Coronary artery (tissue), 2 donors: ENCODE measurements around the gene GAP43.

ENCODE experiments used
- DNase-seq: peaks from one replicate; pipeline ENCODE4 v3.0.0-alpha.2; 2017; ENCODE audit warnings: low spot score
- H3K27ac ChIP-seq, 2 donors: fragments of 200-600 bp; sonication (generic); one replicate each; pipeline ENCODE4 v1.5.1; 2016 to 2019
- H3K4me3 ChIP-seq: fragments of 200-600 bp; sonication (generic); 2 replicates; pipeline ENCODE4 v1.5.1; 2016; ENCODE audit warnings: mild to moderate bottlenecking, moderate library complexity
- TF ChIP-seq, protein P1 (sequence below): fragments of 200-600 bp; sonication (generic); IDR thresholded peaks from one replicate; pipeline ENCODE4 v1.5.1; 2019; ENCODE audit warnings: antibody characterized with exemption

The GAP43 gene

GRCh38 chr3:115627180-115628074, 4.1 kb downstream of the GAP43 start:
- no peak overlapping the region for H3K27ac ChIP-seq
- no peak for DNase-seq
- no peak overlapping the region for H3K4me3 ChIP-seq
- TF ChIP-seq, protein P1, sequence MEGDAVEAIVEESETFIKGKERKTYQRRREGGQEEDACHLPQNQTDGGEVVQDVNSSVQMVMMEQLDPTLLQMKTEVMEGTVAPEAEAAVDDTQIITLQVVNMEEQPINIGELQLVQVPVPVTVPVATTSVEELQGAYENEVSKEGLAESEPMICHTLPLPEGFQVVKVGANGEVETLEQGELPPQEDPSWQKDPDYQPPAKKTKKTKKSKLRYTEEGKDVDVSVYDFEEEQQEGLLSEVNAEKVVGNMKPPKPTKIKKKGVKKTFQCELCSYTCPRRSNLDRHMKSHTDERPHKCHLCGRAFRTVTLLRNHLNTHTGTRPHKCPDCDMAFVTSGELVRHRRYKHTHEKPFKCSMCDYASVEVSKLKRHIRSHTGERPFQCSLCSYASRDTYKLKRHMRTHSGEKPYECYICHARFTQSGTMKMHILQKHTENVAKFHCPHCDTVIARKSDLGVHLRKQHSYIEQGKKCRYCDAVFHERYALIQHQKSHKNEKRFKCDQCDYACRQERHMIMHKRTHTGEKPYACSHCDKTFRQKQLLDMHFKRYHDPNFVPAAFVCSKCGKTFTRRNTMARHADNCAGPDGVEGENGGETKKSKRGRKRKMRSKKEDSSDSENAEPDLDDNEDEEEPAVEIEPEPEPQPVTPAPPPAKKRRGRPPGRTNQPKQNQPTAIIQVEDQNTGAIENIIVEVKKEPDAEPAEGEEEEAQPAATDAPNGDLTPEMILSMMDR: no peak

GRCh38 chr3:115628075-115628412, 4.7 kb downstream of the GAP43 start:
- DNase-seq: no peak
- TF ChIP-seq, protein P1: no peak
- H3K4me3 ChIP-seq: no peak overlapping the region
- no peak overlapping the region for H3K27ac ChIP-seq

DNA sequence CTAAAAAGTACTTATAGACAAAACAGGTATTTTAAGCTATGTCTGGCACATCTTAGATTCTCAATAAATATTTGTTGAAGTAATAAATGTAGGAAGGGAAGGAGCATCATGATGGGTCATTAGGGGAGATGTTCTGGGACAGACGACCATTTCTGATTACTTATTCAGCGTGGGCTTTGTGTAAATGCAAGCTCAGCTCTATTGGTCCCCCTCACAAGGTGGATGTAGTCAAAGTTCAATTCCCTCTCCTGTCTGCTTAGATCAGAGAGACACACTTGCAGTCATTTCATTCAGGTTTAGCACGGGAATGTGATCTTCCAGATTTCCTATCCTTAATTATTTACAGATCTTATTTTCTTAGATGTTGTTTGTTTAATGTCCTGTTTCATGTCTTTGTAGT, 7.5 kb downstream of the GAP43 start:
- Histone ChIP-seq H3K4me3 (no peak overlapping the region), H3K27ac (no peak overlapping the region)
- DNase-seq: no peak
- TF ChIP-seq, protein P1: no peak

DNA sequence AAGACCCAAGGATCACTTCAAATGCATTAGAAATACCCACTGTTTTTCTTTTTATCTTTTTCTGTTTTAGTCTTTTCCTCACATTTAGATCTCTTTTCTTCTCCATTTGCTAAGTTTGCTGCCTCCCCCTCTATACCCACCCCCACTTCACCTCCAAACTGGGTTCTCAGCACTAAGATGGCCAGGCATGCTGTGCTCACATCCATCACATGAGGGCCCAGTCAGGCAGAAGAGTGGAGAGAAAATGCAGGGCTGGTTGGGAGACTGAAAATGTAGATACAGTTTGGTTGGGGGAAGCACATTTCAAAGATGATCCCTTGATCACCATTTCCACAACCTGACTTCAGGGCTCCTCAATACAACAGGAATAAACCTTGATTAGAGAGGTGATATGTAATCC, 8.7 kb downstream of the GAP43 start:
- no peak for DNase-seq
- Histone ChIP-seq H3K4me3 (no peak overlapping the region), H3K27ac (no peak overlapping the region)
- TF ChIP-seq, protein P1: no peak

DNA sequence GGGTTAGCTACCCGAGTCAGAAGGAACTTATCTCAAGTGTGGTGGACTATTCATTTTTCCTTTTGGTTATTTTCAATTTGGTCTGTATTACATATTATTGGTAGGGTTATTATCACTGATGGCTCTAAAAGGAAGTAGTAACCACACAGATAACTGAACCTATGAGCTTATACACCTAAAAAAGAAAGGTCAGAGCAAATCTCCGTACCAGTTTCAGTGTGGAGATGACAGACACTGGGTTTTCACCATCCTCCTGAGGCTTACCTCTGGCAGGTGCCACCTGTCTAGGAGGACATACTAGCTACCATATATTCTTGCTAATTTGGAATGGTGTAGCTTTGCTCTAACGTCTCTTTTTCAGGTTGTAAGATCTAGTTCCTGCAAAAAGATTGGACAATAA, 10.2 kb downstream of the GAP43 start:
- Histone ChIP-seq H3K4me3 (no peak overlapping the region), H3K27ac (no peak overlapping the region)
- DNase-seq: no peak
- TF ChIP-seq, protein P1: no peak

DNA sequence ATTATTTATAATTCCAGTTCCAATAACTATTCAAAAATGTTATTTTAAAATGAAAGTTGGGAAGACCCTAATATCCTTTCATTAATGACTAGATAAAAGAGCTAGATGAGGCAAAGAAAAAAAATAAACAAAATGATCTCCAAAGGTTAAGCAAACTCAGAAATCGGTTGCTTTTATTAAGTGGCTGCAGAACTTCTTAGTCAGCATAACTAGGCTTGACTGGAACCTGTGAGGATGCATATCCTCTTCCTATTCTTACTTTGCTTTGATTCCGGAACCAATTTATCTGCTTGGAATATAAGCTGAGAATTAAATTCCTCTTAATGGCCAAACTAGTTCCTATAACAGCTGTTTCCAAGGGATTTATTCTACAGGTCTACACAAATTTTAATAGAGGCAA, 10.7 kb downstream of the GAP43 start:
- no peak for DNase-seq

More for the DNA sequence above, 10.7 kb downstream of the GAP43 start:
- TF ChIP-seq, protein P1: no peak
- no peak overlapping the region for H3K27ac ChIP-seq
- H3K4me3 ChIP-seq: no peak overlapping the region
